A673 (cell line): Measurements from ENCODE around the gene RTL1. TPM values are rescaled to one million over a fixed set of nuclear protein-coding genes. Genes with fewer than 3 reads are reported as not detected.

Source experiments
- BruUV-seq: library from RNA; stranded (reverse); fragments of 400-500 nt; replicated peaks from 2 replicates; lab custom pipeline; 2021; lab: Mats Ljungman, UMichigan
- CTCF ChIA-PET: fragments of 300-600 bp; sonication (Branson Sonifier 250); formaldehyde crosslinking; loops from one replicate; lab custom pipeline; 2022; ENCODE audit warnings: antibody characterized with exemption; lab: Charles Lee
- POLR2A ChIA-PET: fragments of 300-600 bp; sonication (Branson Sonifier 250); formaldehyde crosslinking; loops from one replicate; lab custom pipeline; 2022; ENCODE audit warnings: antibody characterized with exemption; ENCODE audit not compliant: low non-redundant PET; lab: Charles Lee
- DNase-seq: peaks from one replicate; pipeline ENCODE4 v3.0.0-alpha.2; 2015; ENCODE audit warnings: low spot score
- H3K27ac ChIP-seq: fragments of 200-600 bp; sonication (generic); 2 replicates; pipeline ENCODE4 v1.5.1; 2016; ENCODE audit warnings: mixed run types, low read depth, mild to moderate bottlenecking, mixed read lengths, antibody characterized with exemption, low read length; ENCODE audit not compliant: poor library complexity, severe bottlenecking
- H3K27me3 ChIP-seq: fragments of 200-600 bp; sonication (generic); replicated peaks from 2 replicates; pipeline ENCODE4 v1.6.1; 2017; ENCODE audit warnings: mixed run types, low read depth, mild to moderate bottlenecking, mixed read lengths, antibody characterized with exemption, low read length; ENCODE audit not compliant: insufficient read depth, poor library complexity
- H3K36me3 ChIP-seq: fragments of 200-600 bp; sonication (generic); 2 replicates; pipeline ENCODE4 v1.6.1; 2016; ENCODE audit warnings: mixed run types, mild to moderate bottlenecking, mixed read lengths, antibody characterized with exemption, low read length; ENCODE audit not compliant: insufficient read depth, poor library complexity, severe bottlenecking
- H3K4me1 ChIP-seq: fragments of 200-600 bp; sonication (generic); 2 replicates; pipeline ENCODE4 v1.6.1; 2017; ENCODE audit warnings: mixed run types, mild to moderate bottlenecking, mixed read lengths, antibody characterized with exemption, low read length; ENCODE audit not compliant: insufficient read depth, poor library complexity, severe bottlenecking
- H3K4me3 ChIP-seq: fragments of 200-600 bp; sonication (generic); 2 replicates; pipeline ENCODE4 v1.5.1; 2016; ENCODE audit warnings: low read depth, mixed run types, mild to moderate bottlenecking, mixed read lengths, low read length; ENCODE audit not compliant: poor library complexity, severe bottlenecking
- H3K9me3 ChIP-seq: fragments of 200-600 bp; sonication (generic); 2 replicates; pipeline ENCODE4 v1.6.1; 2016; ENCODE audit warnings: mixed run types, low read depth, mild to moderate bottlenecking, mixed read lengths, antibody characterized with exemption, low read length; ENCODE audit not compliant: poor library complexity, severe bottlenecking
- CTCF ChIP-seq: fragments of 300-800, 200-600 bp; sonication (generic); conservative IDR thresholded peaks from 2 replicates; pipeline ENCODE4 v1.5.1; 2017; ENCODE audit warnings: low read depth, mild to moderate bottlenecking, antibody characterized with exemption, low read length, moderate library complexity, mixed read lengths
- EZH2 ChIP-seq: fragments of 200-600 bp; sonication (generic); IDR thresholded peaks from 2 replicates; pipeline ENCODE4 v1.6.1; 2017; ENCODE audit warnings: borderline replicate concordance, low read depth, mild to moderate bottlenecking, mixed read lengths, antibody characterized with exemption, low read length; ENCODE audit not compliant: poor library complexity, severe bottlenecking
- intact Hi-C: fragments of 100-400 bp; cut with micrococcal nuclease; formaldehyde crosslinking; loops from one replicate; pipeline ENCODE4 v1.10.0; 2022; ENCODE audit not compliant: unreplicated experiment
- total RNA-seq: library from RNA; stranded (reverse); gene quantifications from 2 replicates; pipeline ENCODE4 v1.2.3, GENCODE V29; 2021

Gene RTL1
- total RNA-seq, 1 experiment from 2014 or later: 0.09 TPM

GRCh38 chr14:100901391-100902183 lies 1.9 kb downstream of the RTL1 start:
- no peaks in the 10 kb centered on the region for H3K9me3 ChIP-seq
- H3K27me3 ChIP-seq: peaks cover 15% of the 10 kb centered on the region
- BruUV-seq: no TSS peak
- peaks cover 39% of the 10 kb centered on the region for H3K4me1 ChIP-seq
- CTCF ChIA-PET: interaction anchor here (2.1 kb wide), 1 partner anchor 51 kb away, joined by 6 read pairs; no protein-coding TSS in a partner anchor
- DNase-seq: no peak
- no peaks in the 10 kb centered on the region for H3K36me3 ChIP-seq
- intact Hi-C loops: loop anchor here (5.0 to 10.0 kb wide), 4 partner anchors 49 to 726 kb away; no protein-coding TSS in a partner anchor
- H3K27ac ChIP-seq: no peak overlapping the region
- H3K4me3 ChIP-seq: no peak overlapping the region
- POLR2A ChIA-PET: no interaction called here
- TF ChIP-seq CTCF (no peak), EZH2 (no peak)

GRCh38 chr14:100900837-100901390 lies 2.6 kb downstream of the RTL1 start:
- DNase-seq: peak; percentile 33
- Histone ChIP-seq H3K4me3 (no peak overlapping the region), H3K27me3 (peaks cover 13% of the 10 kb centered on the region), H3K4me1 (peaks cover 39% of the 10 kb centered on the region), H3K9me3 (no peaks in the 10 kb centered on the region), H3K36me3 (no peaks in the 10 kb centered on the region), H3K27ac (no peak overlapping the region)
- TF ChIP-seq CTCF (peak; percentile 56), EZH2 (no peak)
- CTCF ChIA-PET: interaction anchor here (2.1 kb wide), 1 partner anchor 50 kb away, joined by 6 read pairs; no protein-coding TSS in a partner anchor
- intact Hi-C loops: loop anchor here (5.0 to 10.0 kb wide), 4 partner anchors 49 to 726 kb away; no protein-coding TSS in a partner anchor
- no TSS peak for BruUV-seq
- POLR2A ChIA-PET: no interaction called here

GRCh38 chr14:100899884-100900771 lies 3.4 kb downstream of the RTL1 start:
- no peak for TF ChIP-seq EZH2
- no peak for TF ChIP-seq CTCF
- no TSS peak for BruUV-seq
- Histone ChIP-seq H3K27me3 (peaks cover 5% of the 10 kb centered on the region), H3K36me3 (no peaks in the 10 kb centered on the region), H3K4me1 (peaks cover 39% of the 10 kb centered on the region), H3K27ac (no peak overlapping the region), H3K4me3 (no peak overlapping the region), H3K9me3 (no peaks in the 10 kb centered on the region)
- CTCF ChIA-PET: interaction anchor here (2.1 kb wide), 1 partner anchor 49 kb away, joined by 6 read pairs; no protein-coding TSS in a partner anchor
- no peak for DNase-seq
- POLR2A ChIA-PET: no interaction called here
- intact Hi-C loops: loop anchor here (5.0 to 10.0 kb wide), 4 partner anchors 48 to 727 kb away; no protein-coding TSS in a partner anchor
